Astrocyte (in vitro differentiated cells and primary cell): ENCODE results near the gene HERPUD1. TPM values are rescaled to one million over a fixed set of nuclear protein-coding genes. Genes with fewer than 3 reads are reported as not detected.
"Not testable (repeated sequence)": the region's sequence is repeated elsewhere in the genome, so short reads cannot be mapped to it uniquely, and the experiment has no call there.

Experiments
- DNase-seq: peaks from one replicate; pipeline ENCODE4 v3.0.0-alpha.2; 2010; ENCODE audit warnings: low read depth
- FAIRE-seq: peaks from 2 replicates; lab custom pipeline; 2011; peaks lifted over from hg19 to GRCh38; lab: Jason Lieb, UNC
- H2AFZ ChIP-seq: 2 replicates; pipeline ENCODE4 v1.6.0; 2012; ENCODE audit warnings: low read depth, low read length, inconsistent platforms
- H3K27ac ChIP-seq: 2 replicates; pipeline ENCODE4 v1.5.1; 2011; ENCODE audit warnings: low read depth, low read length, inconsistent platforms
- H3K27me3 ChIP-seq: 2 replicates; pipeline ENCODE4 v1.6.0; 2011; ENCODE audit warnings: low read length, inconsistent platforms; ENCODE audit not compliant: insufficient read depth
- H3K36me3 ChIP-seq: 2 replicates; pipeline ENCODE4 v1.5.1; 2011; ENCODE audit warnings: low read length, inconsistent platforms; ENCODE audit not compliant: insufficient read depth
- H3K4me1 ChIP-seq: 2 replicates; pipeline ENCODE4 v1.5.1; 2011; ENCODE audit warnings: low read length, inconsistent platforms; ENCODE audit not compliant: insufficient read depth
- H3K4me2 ChIP-seq: 2 replicates; pipeline ENCODE4 v1.6.0; 2012; ENCODE audit warnings: low read length, inconsistent platforms
- H3K4me3 ChIP-seq: 2 replicates; pipeline ENCODE4 v1.5.1; 2011; ENCODE audit warnings: low read depth, mild to moderate bottlenecking, low read length, inconsistent platforms; ENCODE audit not compliant: insufficient read depth
- H3K79me2 ChIP-seq: 2 replicates; pipeline ENCODE4 v1.6.0; 2012; ENCODE audit warnings: mild to moderate bottlenecking, low read length, inconsistent platforms; ENCODE audit not compliant: insufficient read depth
- H3K9ac ChIP-seq: 2 replicates; pipeline ENCODE4 v1.6.0; 2012; ENCODE audit warnings: mild to moderate bottlenecking, low read length, inconsistent platforms
- H3K9me3 ChIP-seq: 2 replicates; pipeline ENCODE4 v1.5.1; 2012; ENCODE audit warnings: low read depth, mild to moderate bottlenecking, low read length, inconsistent platforms; ENCODE audit not compliant: insufficient read depth
- H4K20me1 ChIP-seq: 2 replicates; pipeline ENCODE4 v1.6.0; 2012; ENCODE audit warnings: low read length, inconsistent platforms; ENCODE audit not compliant: insufficient read depth
- H3K27ac Mint-ChIP-seq: one replicate; pipeline ENCODE4 v1.8.0; 2021; ENCODE audit warnings: mild to moderate bottlenecking, mixed read lengths; ENCODE audit not compliant: unreplicated experiment
- H3K27me3 Mint-ChIP-seq: one replicate; pipeline ENCODE4 v1.8.0; 2021; ENCODE audit warnings: low read depth, mixed read lengths; ENCODE audit not compliant: unreplicated experiment
- H3K36me3 Mint-ChIP-seq: one replicate; pipeline ENCODE4 v1.8.0; 2021; ENCODE audit warnings: low read depth, mixed read lengths; ENCODE audit not compliant: unreplicated experiment
- H3K4me1 Mint-ChIP-seq: one replicate; pipeline ENCODE4 v1.8.0; 2021; ENCODE audit warnings: low read depth, mixed read lengths; ENCODE audit not compliant: unreplicated experiment
- H3K4me3 Mint-ChIP-seq: one replicate; pipeline ENCODE4 v1.8.0; 2021; ENCODE audit warnings: mild to moderate bottlenecking, moderate library complexity, mixed read lengths; ENCODE audit not compliant: unreplicated experiment
- H3K9me3 Mint-ChIP-seq: one replicate; pipeline ENCODE4 v1.8.0; 2021; ENCODE audit warnings: mild to moderate bottlenecking, mixed read lengths; ENCODE audit not compliant: unreplicated experiment
- EZH2 ChIP-seq: IDR thresholded peaks from 2 replicates; pipeline ENCODE4 v1.6.1; 2012; ENCODE audit warnings: mild to moderate bottlenecking, low read length, inconsistent platforms; ENCODE audit not compliant: insufficient read depth
- total RNA-seq: library from RNA; stranded (reverse); gene quantifications from 2 replicates; pipeline ENCODE4 v1.2.1, GENCODE V29; 2021
- TF ChIP-seq, protein P1 (sequence below): IDR thresholded peaks from 2 replicates; pipeline ENCODE4 v1.5.1; 2011; ENCODE audit warnings: low read depth, mild to moderate bottlenecking, inconsistent platforms, low read length, moderate library complexity; ENCODE audit not compliant: insufficient read depth

The HERPUD1 gene
- total RNA-seq, 1 donor from 2014 or later, result 234 TPM

DNA sequence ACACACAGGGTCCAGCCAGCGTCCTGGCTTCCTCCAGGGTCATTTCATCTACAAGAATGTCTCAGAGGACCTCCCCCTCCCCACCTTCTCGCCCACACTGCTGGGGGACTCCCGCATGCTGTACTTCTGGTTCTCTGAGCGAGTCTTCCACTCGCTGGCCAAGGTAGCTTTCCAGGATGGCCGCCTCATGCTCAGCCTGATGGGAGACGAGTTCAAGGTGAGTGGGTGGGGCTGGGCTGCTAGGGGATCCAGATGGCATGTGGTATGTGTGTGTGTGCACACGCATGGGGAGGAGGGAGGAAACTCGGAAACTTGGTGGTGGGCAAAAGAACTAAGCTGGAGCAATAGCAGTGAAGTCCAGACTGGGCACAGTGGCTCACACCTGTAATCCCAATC, 41.4 kb downstream of the HERPUD1 start:
- no peak for TF ChIP-seq EZH2
- TF ChIP-seq, protein P1, sequence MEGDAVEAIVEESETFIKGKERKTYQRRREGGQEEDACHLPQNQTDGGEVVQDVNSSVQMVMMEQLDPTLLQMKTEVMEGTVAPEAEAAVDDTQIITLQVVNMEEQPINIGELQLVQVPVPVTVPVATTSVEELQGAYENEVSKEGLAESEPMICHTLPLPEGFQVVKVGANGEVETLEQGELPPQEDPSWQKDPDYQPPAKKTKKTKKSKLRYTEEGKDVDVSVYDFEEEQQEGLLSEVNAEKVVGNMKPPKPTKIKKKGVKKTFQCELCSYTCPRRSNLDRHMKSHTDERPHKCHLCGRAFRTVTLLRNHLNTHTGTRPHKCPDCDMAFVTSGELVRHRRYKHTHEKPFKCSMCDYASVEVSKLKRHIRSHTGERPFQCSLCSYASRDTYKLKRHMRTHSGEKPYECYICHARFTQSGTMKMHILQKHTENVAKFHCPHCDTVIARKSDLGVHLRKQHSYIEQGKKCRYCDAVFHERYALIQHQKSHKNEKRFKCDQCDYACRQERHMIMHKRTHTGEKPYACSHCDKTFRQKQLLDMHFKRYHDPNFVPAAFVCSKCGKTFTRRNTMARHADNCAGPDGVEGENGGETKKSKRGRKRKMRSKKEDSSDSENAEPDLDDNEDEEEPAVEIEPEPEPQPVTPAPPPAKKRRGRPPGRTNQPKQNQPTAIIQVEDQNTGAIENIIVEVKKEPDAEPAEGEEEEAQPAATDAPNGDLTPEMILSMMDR, result no peak
- Histone ChIP-seq H3K27ac (no peak overlapping the region), H2AFZ (no peak overlapping the region), H3K9ac (no peak overlapping the region), H3K79me2 (no peaks in the 10 kb centered on the region), H3K27me3 (no peaks in the 10 kb centered on the region), H3K4me2 (no peak overlapping the region), H4K20me1 (no peaks in the 10 kb centered on the region), H3K36me3 (no peaks in the 10 kb centered on the region), H3K4me1 (peaks cover 3% of the 10 kb centered on the region), H3K4me3 (no peak overlapping the region), H3K9me3 (no peaks in the 10 kb centered on the region)
- no peak overlapping the region for H3K4me3 Mint-ChIP-seq
- no peak for FAIRE-seq
- no peak for DNase-seq
- peaks cover 29% of the 10 kb centered on the region for H3K27me3 Mint-ChIP-seq
- no peak overlapping the region for H3K27ac Mint-ChIP-seq
- peaks cover 2% of the 10 kb centered on the region for H3K36me3 Mint-ChIP-seq
- no peaks in the 10 kb centered on the region for H3K4me1 Mint-ChIP-seq
- H3K9me3 Mint-ChIP-seq, result peaks cover 3% of the 10 kb centered on the region

GRCh38 chr16:56973899-56974298, 42.0 kb downstream of the HERPUD1 start:
- not testable (repeated sequence) for H2AFZ ChIP-seq, H3K36me3 Mint-ChIP-seq, H3K4me1 ChIP-seq, H3K36me3 ChIP-seq, H3K4me2 ChIP-seq, H3K27ac ChIP-seq, H3K4me3 Mint-ChIP-seq, H3K9me3 Mint-ChIP-seq, H3K27me3 ChIP-seq, H3K4me1 Mint-ChIP-seq, H3K9me3 ChIP-seq, FAIRE-seq, H3K9ac ChIP-seq, H4K20me1 ChIP-seq, DNase-seq, H3K4me3 ChIP-seq, H3K79me2 ChIP-seq
- Mint-ChIP-seq H3K27ac (peak overlapping the region; percentile 51), H3K27me3 (peaks cover 27% of the 10 kb centered on the region)

- no peak overlapping the region for H3K9ac ChIP-seq
- peaks cover 3% of the 10 kb centered on the region for H3K4me1 ChIP-seq
- Mint-ChIP-seq H3K4me1 (no peaks in the 10 kb centered on the region), H3K4me3 (no peak overlapping the region), H3K9me3 (peaks cover 3% of the 10 kb centered on the region), H3K27ac (no peak overlapping the region), H3K27me3 (peaks cover 27% of the 10 kb centered on the region), H3K36me3 (peaks cover 2% of the 10 kb centered on the region)
- TF ChIP-seq, protein P1, result no peak
- TF ChIP-seq EZH2, result no peak
- H3K27ac ChIP-seq, result no peak overlapping the region
- DNase-seq, result no peak
- no peaks in the 10 kb centered on the region for H3K79me2 ChIP-seq
- H3K9me3 ChIP-seq, result no peaks in the 10 kb centered on the region
- no peaks in the 10 kb centered on the region for H3K36me3 ChIP-seq
- H3K27me3 ChIP-seq, result no peaks in the 10 kb centered on the region
- H2AFZ ChIP-seq, result no peak overlapping the region
- no peak overlapping the region for H3K4me3 ChIP-seq
- FAIRE-seq, result no peak
- no peak overlapping the region for H3K4me2 ChIP-seq
- no peaks in the 10 kb centered on the region for H4K20me1 ChIP-seq
Measured at GRCh38 chr16:56974549-56975300, 42.8 kb downstream of the HERPUD1 start.
